Kidney glomerular epithelial cell (primary cell): Measurements from ENCODE around the gene CYP4Z1.
"Not testable (repeated sequence)": the region's sequence is repeated elsewhere in the genome, so short reads cannot be mapped to it uniquely, and the experiment has no call there.

Experiments used
- DNase-seq: peaks from one replicate; lab custom pipeline; 2025; lab: John Stamatoyannopoulos, UW

CYP4Z1 gene

GRCh38 chr1:47067097-47067594 lies at the start of gene CYP4Z1:
Gene CYP4Z1, plus strand, starts transcription at chr1:47067231. Its CDS starts 260 bp downstream, at chr1:47067491.
- no peak for DNase-seq

GRCh38 chr1:47021070-47021469 lies 46.0 kb upstream of the CYP4Z1 start:
- no peak for DNase-seq

GRCh38 chr1:47023268-47024140 lies 43.5 kb upstream of the CYP4Z1 start, which contains the start of gene CYP4X1:
Gene CYP4X1, plus strand, starts transcription at chr1:47023669. Its CDS starts 149 bp downstream, at chr1:47023818.
- no peak for DNase-seq

GRCh38 chr1:47024141-47024801 lies 42.8 kb upstream of the CYP4Z1 start:
- DNase-seq: no peak

- DNase-seq: no peak
Measured at GRCh38 chr1:47030170-47030805, 36.7 kb upstream of the CYP4Z1 start.

GRCh38 chr1:47031059-47031458 lies 36.0 kb upstream of the CYP4Z1 start:
- DNase-seq: no peak

- DNase-seq: no peak
Measured at GRCh38 chr1:47031585-47031984, 35.4 kb upstream of the CYP4Z1 start.

GRCh38 chr1:47036764-47037163 lies 30.3 kb upstream of the CYP4Z1 start:
- DNase-seq: no peak

- DNase-seq: no peak
Measured at GRCh38 chr1:47059376-47059775, 7.7 kb upstream of the CYP4Z1 start.

- DNase-seq: not testable (repeated sequence)
Measured at GRCh38 chr1:47069080-47069479, 2.0 kb downstream of the CYP4Z1 start.

- DNase-seq: not testable (repeated sequence)
Measured at GRCh38 chr1:47069509-47069908, 2.5 kb downstream of the CYP4Z1 start.

GRCh38 chr1:47089356-47089755 lies 22.3 kb downstream of the CYP4Z1 start:
- peak; percentile 18 for DNase-seq

GRCh38 chr1:47091476-47091875 lies 24.4 kb downstream of the CYP4Z1 start:
- not testable (repeated sequence) for DNase-seq

GRCh38 chr1:47104816-47105215 lies 37.8 kb downstream of the CYP4Z1 start:
- no peak for DNase-seq

- no peak for DNase-seq
Measured at GRCh38 chr1:47106792-47107191, 39.8 kb downstream of the CYP4Z1 start.

- DNase-seq: not testable (repeated sequence)
Measured at GRCh38 chr1:47107851-47108574, 41.0 kb downstream of the CYP4Z1 start.

GRCh38 chr1:47109482-47109881 lies 42.5 kb downstream of the CYP4Z1 start:
- peak; percentile 35 for DNase-seq

- no peak for DNase-seq
Measured at GRCh38 chr1:47113178-47113577, 46.1 kb downstream of the CYP4Z1 start.

GRCh38 chr1:47121039-47121438 lies 54.0 kb downstream of the CYP4Z1 start:
- DNase-seq: not testable (repeated sequence)

- not testable (repeated sequence) for DNase-seq
Measured at GRCh38 chr1:47124834-47125233, 57.8 kb downstream of the CYP4Z1 start.

- not testable (repeated sequence) for DNase-seq
Measured at GRCh38 chr1:47126997-47127396, 60.0 kb downstream of the CYP4Z1 start.

- no peak for DNase-seq
Measured at GRCh38 chr1:47128221-47128620, 61.2 kb downstream of the CYP4Z1 start.
